WTC11 (cell line): ENCODE results near the gene RPS6KB2. TPM values are rescaled to one million over a fixed set of nuclear protein-coding genes. Genes with fewer than 3 reads are reported as not detected.

Experiments used
- ATAC-seq: fragments of 200-7000 bp; cut with Tn5 transposase; 2 replicates; pipeline ENCODE4 v1.10.0; 2021; ENCODE audit warnings: mild to moderate bottlenecking, moderate library complexity
- CTCF ChIA-PET: fragments of 300-600 bp; sonication (Branson Sonifier 250); formaldehyde crosslinking; loops from one replicate; lab custom pipeline; 2021; ENCODE audit warnings: antibody characterized with exemption; lab: Charles Lee
- POLR2A ChIA-PET: fragments of 350-600 bp; sonication (Branson Sonifier 250); formaldehyde crosslinking; loops from one replicate; lab custom pipeline; 2021; ENCODE audit warnings: antibody characterized with exemption; lab: Charles Lee
- DNase-seq: peaks from one replicate; pipeline ENCODE4 v3.0.0; 2021; ENCODE audit warnings: low spot score
- H3K27ac Mint-ChIP-seq: 2 replicates; pipeline ENCODE4 v1.8.0; 2021; ENCODE audit warnings: mixed read lengths
- H3K27me3 Mint-ChIP-seq: 2 replicates; pipeline ENCODE4 v1.8.0; 2021; ENCODE audit warnings: low read depth, mild to moderate bottlenecking, moderate library complexity, mixed read lengths
- H3K36me3 Mint-ChIP-seq: 2 replicates; pipeline ENCODE4 v1.8.0; 2021; ENCODE audit warnings: mixed read lengths
- H3K4me1 Mint-ChIP-seq: 2 replicates; pipeline ENCODE4 v1.8.0; 2022; ENCODE audit warnings: mixed read lengths
- H3K4me3 Mint-ChIP-seq: 2 replicates; pipeline ENCODE4 v1.8.0; 2021; ENCODE audit warnings: mild to moderate bottlenecking, moderate library complexity, mixed read lengths
- H3K9me3 Mint-ChIP-seq: 2 replicates; pipeline ENCODE4 v1.8.0; 2021; ENCODE audit warnings: mixed read lengths
- ATF3 ChIP-seq: sonication (generic); formaldehyde crosslinking; conservative IDR thresholded peaks from 2 replicates; pipeline ENCODE4 v1.8.1; 2022; ENCODE audit warnings: mild to moderate bottlenecking, missing genetic modification reagents
- CBFB ChIP-seq: sonication (generic); formaldehyde crosslinking; IDR thresholded peaks from 2 replicates; pipeline ENCODE4 v1.8.1; 2022; ENCODE audit warnings: mild to moderate bottlenecking, low read depth, missing genetic modification reagents
- E2F1 ChIP-seq: sonication (generic); formaldehyde crosslinking; IDR thresholded peaks from 2 replicates; pipeline ENCODE4 v1.8.0; 2022; ENCODE audit warnings: mild to moderate bottlenecking, missing genetic modification reagents
- E2F5 ChIP-seq: sonication (generic); formaldehyde crosslinking; IDR thresholded peaks from 2 replicates; pipeline ENCODE4 v1.8.1; 2022; ENCODE audit warnings: mild to moderate bottlenecking, moderate library complexity, missing genetic modification reagents
- ELF4 ChIP-seq: sonication (generic); formaldehyde crosslinking; IDR thresholded peaks from 2 replicates; pipeline ENCODE4 v1.8.1; 2022; ENCODE audit warnings: low read depth, mild to moderate bottlenecking, moderate library complexity, missing genetic modification reagents
- ERG ChIP-seq: fragments of 250-450 bp; sonication (Bioruptor Pico); IDR thresholded peaks from 2 replicates; pipeline ENCODE4 v1.8.0; 2021; ENCODE audit warnings: mild to moderate bottlenecking
- FOXP1 ChIP-seq: sonication (generic); formaldehyde crosslinking; IDR thresholded peaks from 2 replicates; pipeline ENCODE4 v1.8.0; 2022; ENCODE audit warnings: missing genetic modification reagents, mild to moderate bottlenecking, moderate library complexity, borderline replicate concordance
- MLX ChIP-seq: sonication (generic); formaldehyde crosslinking; IDR thresholded peaks from 2 replicates; pipeline ENCODE4 v1.8.1; 2023; ENCODE audit warnings: mild to moderate bottlenecking, missing genetic modification reagents, moderate library complexity
- NR1H2 ChIP-seq: sonication (generic); formaldehyde crosslinking; IDR thresholded peaks from 2 replicates; pipeline ENCODE4 v1.9.0; 2021; ENCODE audit warnings: mild to moderate bottlenecking, moderate library complexity, missing genetic modification reagents
- OVOL2 ChIP-seq: fragments of 250-450 bp; sonication (Bioruptor Pico); IDR thresholded peaks from 2 replicates; pipeline ENCODE4 v1.9.0; 2021; ENCODE audit warnings: mild to moderate bottlenecking, borderline replicate concordance
- SOX15 ChIP-seq: fragments of 250-450 bp; sonication (Bioruptor Pico); IDR thresholded peaks from 2 replicates; pipeline ENCODE4 v1.9.0; 2021; ENCODE audit warnings: mild to moderate bottlenecking
- STAT6 ChIP-seq: sonication (generic); formaldehyde crosslinking; conservative IDR thresholded peaks from 2 replicates; pipeline ENCODE4 v1.8.1; 2023; ENCODE audit warnings: mild to moderate bottlenecking, low read depth, missing genetic modification reagents, moderate library complexity
- ZBTB43 ChIP-seq: sonication (generic); formaldehyde crosslinking; IDR thresholded peaks from 2 replicates; pipeline ENCODE4 v1.8.1; 2023; ENCODE audit warnings: mild to moderate bottlenecking, missing genetic modification reagents
- ZNF232 ChIP-seq: sonication (generic); formaldehyde crosslinking; IDR thresholded peaks from 2 replicates; pipeline ENCODE4 v1.8.0; 2022; ENCODE audit warnings: mild to moderate bottlenecking, missing genetic modification reagents
- ZSCAN18 ChIP-seq: fragments of 250-450 bp; sonication (Bioruptor Pico); IDR thresholded peaks from 2 replicates; pipeline ENCODE4 v2.1.2; 2022; ENCODE audit warnings: mild to moderate bottlenecking, moderate library complexity
- total RNA-seq: library from RNA; stranded (reverse); gene quantifications from 3 replicates; pipeline ENCODE4 v1.2.3, GENCODE V29; 2021

RPS6KB2 gene
- total RNA-seq, 1 experiment from 2014 or later: 54.7 TPM

GRCh38 chr11:67407688-67408163, 20.6 kb upstream of the RPS6KB2 start:
- TF ChIP-seq ZSCAN18 (CRISPR knock-in tag): no peak
- TF ChIP-seq OVOL2 (CRISPR knock-in tag): no peak
- no peak for TF ChIP-seq ZBTB43
- no peak for TF ChIP-seq ELF4
- Mint-ChIP-seq H3K9me3 (no peaks in the 10 kb centered on the region), H3K36me3 (no peaks in the 10 kb centered on the region), H3K27ac (no peak overlapping the region), H3K27me3 (peaks cover 14% of the 10 kb centered on the region), H3K4me3 (no peak overlapping the region), H3K4me1 (peaks cover 16% of the 10 kb centered on the region)
- DNase-seq: no peak
- POLR2A ChIA-PET: interaction anchor here (1.3 to 1.5 kb wide), 2 partner anchors 11 to 12 kb away, joined by 3 to 7 read pairs; no protein-coding TSS in a partner anchor
- CTCF ChIA-PET: interaction anchor here (0.8 to 1.4 kb wide), 5 partner anchors 11 to 63 kb away, joined by 3 to 7 read pairs (median 3); no protein-coding TSS in a partner anchor
- no peak for ATAC-seq

- TF ChIP-seq SOX15 (CRISPR knock-in tag): no peak
- no peak for TF ChIP-seq ZNF232 (CRISPR knock-in tag)
- TF ChIP-seq FOXP1 (CRISPR knock-in tag): 0 out of 2 replicates have a peak, but pooled peaks have one; percentile 18
- no peak for TF ChIP-seq ATF3
- no peak for TF ChIP-seq E2F5 (CRISPR knock-in tag)
- TF ChIP-seq CBFB (CRISPR knock-in tag): no peak
- TF ChIP-seq E2F1 (CRISPR knock-in tag): no peak
- CTCF ChIA-PET: no interaction called here
- Mint-ChIP-seq H3K9me3 (no peaks in the 10 kb centered on the region), H3K36me3 (no peaks in the 10 kb centered on the region), H3K4me1 (peaks cover 16% of the 10 kb centered on the region), H3K4me3 (no peak overlapping the region), H3K27ac (no peak overlapping the region), H3K27me3 (peaks cover 21% of the 10 kb centered on the region)
- POLR2A ChIA-PET: no interaction called here
- DNase-seq: no peak
- ATAC-seq: no peak
These were observed 19.7 kb upstream of the RPS6KB2 start for GRCh38 chr11:67408437-67409200.

- no peaks in the 10 kb centered on the region for H3K9me3 Mint-ChIP-seq
These were observed 19.0 kb upstream of the RPS6KB2 start for GRCh38 chr11:67409261-67409666.

More at GRCh38 chr11:67409261-67409666, 19.0 kb upstream of the RPS6KB2 start:
- DNase-seq (no peak), ATAC-seq (no peak)
- H3K27ac Mint-ChIP-seq: no peak overlapping the region
- no peak overlapping the region for H3K4me3 Mint-ChIP-seq
- ChIA-PET CTCF (no interaction called here), POLR2A (no interaction called here)
- TF ChIP-seq STAT6 (CRISPR knock-in tag): no peak
- no peak for TF ChIP-seq ZSCAN18 (CRISPR knock-in tag)
- TF ChIP-seq ATF3: no peak
- TF ChIP-seq ERG (CRISPR knock-in tag): no peak
- TF ChIP-seq OVOL2 (CRISPR knock-in tag): no peak
- no peak for TF ChIP-seq NR1H2
- TF ChIP-seq MLX (CRISPR knock-in tag): no peak
- H3K36me3 Mint-ChIP-seq: no peaks in the 10 kb centered on the region
- H3K27me3 Mint-ChIP-seq: peaks cover 21% of the 10 kb centered on the region
- H3K4me1 Mint-ChIP-seq: peaks cover 16% of the 10 kb centered on the region
